ENCODE measurements around the gene PLAAT3.
A peak's percentile ranks its signal among the peaks of the same experiment; 100 is the strongest.
"Not testable (repeated sequence)": the region's sequence is repeated elsewhere in the genome, so short reads cannot be mapped to it uniquely, and the experiment has no call there.

The PLAAT3 gene

DNA sequence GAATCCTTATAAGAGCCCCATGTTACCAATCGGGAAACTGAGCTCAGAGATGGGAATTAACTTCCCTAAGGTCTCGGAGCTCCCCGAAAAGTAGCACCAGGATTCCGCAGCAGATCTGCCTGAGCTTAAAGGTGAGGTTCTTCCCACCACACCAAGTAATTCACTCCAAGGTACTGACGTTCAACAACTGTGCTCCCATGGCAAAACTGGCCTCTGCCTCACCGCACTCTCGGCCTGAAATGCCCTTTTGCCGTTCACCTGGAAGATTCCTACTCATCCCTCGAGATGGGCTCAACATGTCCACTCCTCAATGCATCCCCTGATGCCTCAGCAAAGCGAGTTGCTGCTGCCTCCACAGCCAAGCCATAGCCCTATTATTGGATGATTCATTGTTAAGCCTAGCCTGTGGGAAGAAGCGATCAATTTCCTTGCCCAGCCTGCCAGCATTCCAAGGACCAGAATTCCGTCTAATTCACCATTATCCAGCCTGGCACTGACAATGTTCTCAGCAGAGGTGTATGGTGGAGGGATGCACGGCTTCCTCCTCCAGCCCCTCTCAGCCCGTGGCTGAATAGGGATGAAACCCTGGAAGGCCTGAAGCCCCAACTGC lies 4.2 kb downstream of the PLAAT3 start:
- FAIRE-seq (no peak), DNase-seq (ENCODE audit: insufficient read length, low spot score) (no peak)

DNA sequence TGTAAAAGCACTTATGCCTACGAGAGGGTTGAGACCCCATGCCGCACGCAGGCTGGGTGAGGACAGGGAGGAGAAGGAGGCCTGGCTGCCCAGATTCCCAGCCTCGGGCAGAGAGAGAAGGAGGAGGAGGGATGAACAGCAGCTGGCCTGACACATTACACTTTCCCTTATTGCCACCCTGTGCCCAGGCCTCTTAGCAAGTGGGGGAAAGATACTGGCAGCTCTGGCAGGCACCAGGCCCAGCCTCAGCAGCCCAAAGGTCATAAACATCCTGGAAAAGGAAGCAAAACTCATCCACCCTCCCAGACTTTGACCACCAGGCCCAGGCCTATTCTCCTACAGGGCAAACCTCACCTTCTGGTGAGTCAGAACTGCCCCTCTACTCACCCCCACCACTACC lies 4.7 kb downstream of the PLAAT3 start:
- DNase-seq (ENCODE audit: insufficient read length, low spot score) (no peak), FAIRE-seq (no peak)

DNA sequence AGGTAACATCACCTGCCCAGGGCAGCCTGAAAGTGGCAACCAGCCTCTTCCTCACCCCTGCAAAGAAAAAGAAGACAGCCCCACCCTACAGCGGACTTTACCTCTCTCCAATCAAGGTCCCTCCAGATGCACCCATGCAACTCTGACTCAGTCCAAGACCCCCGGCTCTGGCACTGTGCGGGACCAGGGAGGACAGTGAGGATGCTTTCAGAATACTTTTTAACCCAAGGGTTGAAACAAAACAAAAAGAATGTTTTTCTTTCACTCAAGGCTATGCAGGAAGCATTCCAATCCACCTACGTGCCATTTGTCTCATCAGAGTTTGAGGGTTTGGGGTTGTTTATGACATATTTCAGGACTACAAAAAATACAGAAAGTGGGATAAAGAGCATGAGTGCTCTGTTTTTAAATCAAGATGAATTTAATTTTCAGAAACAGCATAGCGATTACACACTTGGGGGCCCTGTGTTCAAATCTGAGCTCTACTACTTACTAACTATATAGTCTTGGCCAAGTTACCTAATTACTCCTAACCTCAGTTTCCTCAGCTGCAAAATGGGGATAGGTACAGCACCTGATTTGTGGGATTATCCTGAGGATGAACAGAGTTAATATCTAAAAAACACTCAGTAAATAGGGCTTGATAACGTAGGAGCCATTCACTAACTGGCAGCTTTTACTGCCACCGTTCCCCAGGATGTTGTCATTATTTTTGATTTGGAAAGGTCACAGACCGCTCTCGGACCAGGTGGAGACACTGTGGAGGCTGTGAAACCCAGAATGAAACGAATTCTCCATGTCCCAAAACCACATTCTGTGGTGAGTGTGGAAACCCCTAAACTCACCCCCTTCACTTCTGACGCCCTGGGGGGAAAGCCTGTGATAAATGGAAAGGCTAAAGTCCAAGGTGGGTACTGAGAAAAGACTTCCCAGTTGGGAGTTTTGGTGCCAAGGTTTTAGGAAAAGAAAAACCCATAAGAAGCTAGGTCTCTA lies 5.6 kb downstream of the PLAAT3 start:
- no peak for FAIRE-seq
- peak; percentile 41 for DNase-seq (ENCODE audit: insufficient read length, low spot score)

DNA sequence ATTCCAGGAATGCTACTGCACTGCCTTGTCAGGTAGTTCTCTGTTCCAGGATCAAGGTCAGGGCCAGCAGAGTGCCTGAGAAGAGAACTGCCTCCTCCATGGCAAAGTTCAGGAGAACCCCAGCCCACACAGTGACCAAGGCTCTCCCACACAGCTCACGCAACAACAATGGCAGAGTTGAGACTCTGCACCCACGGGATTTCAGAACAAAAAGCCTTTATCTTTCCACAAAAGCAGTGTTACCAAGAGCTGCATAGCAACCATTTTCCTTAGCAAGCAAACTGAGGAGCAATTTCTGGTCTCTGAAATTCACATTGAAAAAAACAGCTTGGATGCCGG lies 11.1 kb downstream of the PLAAT3 start:
- no peak for FAIRE-seq
- DNase-seq (ENCODE audit: insufficient read length, low spot score): no peak

DNA sequence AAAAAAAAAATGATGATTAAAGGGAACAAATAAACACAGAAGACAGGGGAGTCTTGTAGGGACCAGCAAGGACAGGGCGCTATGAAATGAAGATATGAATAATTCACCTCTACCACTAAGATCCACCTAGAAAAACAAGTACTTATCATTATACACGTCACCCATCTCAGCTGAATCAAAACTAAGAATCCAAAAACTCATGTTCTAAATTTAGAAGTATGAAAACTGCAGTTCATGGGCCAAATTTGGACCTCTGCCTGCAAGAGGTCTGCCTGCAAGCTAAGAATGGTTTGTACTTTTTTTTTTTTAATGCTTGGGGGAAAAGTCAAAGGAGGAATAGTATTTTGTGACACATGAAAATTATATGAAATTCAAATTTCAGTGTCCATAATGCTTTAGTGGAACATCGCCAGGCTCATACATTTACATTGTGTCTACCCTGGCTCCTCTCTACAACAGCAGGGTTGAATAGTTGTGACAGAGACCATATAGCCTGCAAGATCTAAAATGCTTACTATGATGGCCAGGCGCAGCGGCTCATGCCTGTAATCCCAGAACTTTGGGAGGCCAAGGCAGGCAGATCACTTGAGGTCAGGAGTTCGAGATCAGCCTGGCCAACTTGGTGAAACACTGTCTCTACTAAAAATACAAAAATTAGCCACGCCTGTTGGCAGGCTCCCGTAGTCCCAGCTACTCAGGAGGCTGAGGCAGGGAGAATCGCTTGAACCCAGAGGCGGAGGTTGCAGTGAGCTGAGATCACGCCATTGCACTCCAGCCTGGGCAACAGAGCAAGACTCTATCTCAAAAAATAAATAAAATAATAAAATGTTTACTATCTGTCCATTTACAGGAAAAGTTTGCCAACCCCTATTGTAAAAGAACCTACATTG lies 11.7 kb downstream of the PLAAT3 start:
- not testable (repeated sequence) for DNase-seq (ENCODE audit: insufficient read length, low spot score); FAIRE-seq

DNA sequence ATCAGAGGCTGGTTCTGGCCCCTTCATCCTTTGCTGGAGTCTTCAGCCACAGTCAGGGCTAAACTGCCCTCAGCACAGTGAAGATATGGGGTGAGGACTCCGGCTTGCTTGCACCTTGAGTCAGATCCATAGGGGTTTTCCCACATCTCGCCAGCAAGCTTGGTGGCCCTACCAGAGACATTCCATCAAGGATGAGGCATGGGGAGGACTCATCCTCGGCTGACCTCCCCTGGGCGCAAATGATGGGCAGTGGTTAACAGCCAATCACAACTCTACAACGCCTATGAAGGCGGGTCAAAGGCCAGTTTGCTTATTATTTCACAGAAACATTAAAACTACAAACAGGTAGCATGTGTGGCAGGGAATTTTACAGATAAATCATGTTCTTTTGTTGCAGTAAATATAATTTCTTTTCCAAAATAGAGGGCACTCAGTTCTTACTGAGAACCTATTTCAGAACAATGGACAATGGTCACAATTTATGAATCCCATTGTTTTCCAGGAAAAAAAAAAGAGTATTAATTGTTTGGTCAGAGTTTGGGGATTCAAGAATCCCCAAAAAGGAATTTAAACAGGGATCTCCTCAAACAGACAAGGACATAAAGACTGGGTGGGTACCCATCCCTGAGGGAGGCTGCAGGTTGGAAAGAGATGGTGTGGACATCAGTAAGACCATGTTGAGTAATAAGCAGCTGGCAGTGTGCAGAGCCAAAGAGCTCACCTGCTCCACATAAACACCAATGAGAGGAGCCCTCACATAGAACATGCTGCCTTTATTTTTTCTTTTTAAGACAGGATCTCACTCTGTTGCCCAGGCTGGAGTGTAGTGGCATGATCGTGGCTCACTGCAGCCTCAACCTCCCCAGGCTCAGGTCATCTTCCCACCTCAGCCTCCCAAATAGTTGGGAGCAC lies 14.8 kb downstream of the PLAAT3 start:
- FAIRE-seq: no peak

DNA sequence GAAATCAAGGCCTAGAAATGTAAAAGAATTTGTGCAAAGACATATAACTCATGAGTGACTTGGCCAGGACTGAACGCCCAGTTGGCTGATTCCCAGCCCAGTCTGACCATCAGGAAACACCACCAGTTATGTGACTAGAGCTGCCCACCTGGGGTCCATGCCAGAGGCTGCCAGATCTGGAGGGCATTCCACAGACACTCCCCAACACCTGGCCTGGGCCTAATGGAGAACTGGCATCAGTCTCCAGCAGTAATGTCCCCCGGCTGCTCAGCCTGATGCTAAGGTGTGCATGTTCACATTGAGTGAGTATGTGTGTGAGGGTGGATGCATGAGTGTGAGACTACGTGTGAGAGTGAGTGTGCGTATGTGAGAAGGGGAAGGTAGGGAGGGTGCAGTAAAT lies 15.7 kb downstream of the PLAAT3 start:
- no peak for FAIRE-seq

More for the DNA sequence above, 14.8 kb downstream of the PLAAT3 start:
- peak; percentile 88 for DNase-seq (ENCODE audit: insufficient read length, low spot score)

DNA sequence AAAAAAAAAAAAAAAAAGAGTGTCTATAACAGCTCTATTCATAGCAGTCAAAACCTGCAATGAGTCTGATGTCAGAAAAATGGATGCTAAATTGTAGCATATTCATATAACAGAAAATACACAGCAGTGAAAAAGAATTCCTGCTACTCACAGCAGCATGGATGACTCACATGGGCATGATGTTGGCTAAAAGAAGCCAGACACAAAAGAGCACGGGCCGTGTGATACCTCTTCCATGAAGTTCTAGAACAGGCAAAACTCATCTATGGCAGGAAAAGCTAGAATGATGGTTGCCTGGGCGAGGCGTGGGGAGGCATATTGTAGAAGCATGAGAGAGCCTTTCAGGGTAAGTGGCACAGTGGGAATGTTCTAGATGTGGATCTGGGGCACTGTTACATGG lies 18.9 kb downstream of the PLAAT3 start:
- no peak for DNase-seq (ENCODE audit: insufficient read length, low spot score)
- no peak for FAIRE-seq

More for the DNA sequence above, 15.7 kb downstream of the PLAAT3 start:
- no peak for DNase-seq (ENCODE audit: insufficient read length, low spot score)

DNA sequence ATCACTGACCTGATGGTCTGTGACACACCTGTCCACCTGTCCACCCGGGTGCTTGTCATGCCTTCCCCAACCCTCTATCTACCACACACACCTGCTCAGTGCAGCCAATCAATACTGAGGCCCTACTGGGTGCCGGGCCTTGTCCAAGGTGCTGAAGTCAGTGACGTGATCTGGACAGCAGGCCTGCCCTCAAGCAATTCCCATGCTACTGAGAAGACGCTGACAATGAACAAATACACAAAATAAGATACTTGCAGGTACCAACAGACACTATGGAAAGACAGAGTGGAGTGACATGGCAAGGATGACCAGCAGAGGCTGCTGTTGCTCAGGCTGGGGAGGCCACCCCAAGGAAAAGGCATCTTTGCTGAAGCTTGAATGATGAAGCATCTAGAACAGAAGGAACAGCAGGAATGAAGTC lies 21.2 kb downstream of the PLAAT3 start:
- FAIRE-seq (peak; percentile 16), DNase-seq (ENCODE audit: insufficient read length, low spot score) (no peak)

DNA sequence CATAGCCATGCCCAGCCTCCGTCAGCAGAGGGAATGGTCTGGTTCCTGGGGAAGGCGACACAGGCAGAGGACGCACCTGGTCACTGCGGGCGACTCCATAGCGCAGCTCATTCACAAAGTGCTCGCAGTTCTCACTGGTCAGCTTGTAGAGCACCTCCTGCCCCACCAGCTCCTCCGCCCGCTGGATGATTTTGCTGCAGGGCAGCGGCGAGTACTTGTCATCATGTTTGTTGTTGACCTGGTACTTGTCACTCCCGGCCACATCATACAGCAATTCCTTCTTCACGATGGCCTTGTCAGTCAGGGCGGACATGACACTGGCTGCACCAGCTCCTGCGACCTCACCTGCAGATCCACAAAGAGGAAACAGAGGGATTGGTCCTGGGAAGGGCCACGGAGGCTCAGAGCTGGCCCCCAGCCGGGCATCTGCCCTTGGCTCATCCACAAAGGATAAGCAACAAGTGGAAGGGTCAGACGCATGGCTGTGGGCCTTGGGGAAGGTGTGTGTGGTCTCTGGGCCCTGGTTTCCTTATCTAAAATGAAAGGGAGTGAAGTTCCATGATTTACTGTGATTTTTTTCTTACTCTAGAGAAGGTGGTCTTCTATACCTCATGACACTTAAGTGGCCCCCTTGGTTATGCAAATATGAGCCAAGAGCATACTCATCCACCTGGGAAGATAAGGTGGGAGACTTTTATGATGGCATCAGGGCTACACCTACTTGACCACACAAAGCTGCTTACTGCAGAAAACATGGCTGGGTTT lies 24.0 kb downstream of the PLAAT3 start:
- no peak for DNase-seq (ENCODE audit: insufficient read length, low spot score)
- FAIRE-seq: no peak

DNA sequence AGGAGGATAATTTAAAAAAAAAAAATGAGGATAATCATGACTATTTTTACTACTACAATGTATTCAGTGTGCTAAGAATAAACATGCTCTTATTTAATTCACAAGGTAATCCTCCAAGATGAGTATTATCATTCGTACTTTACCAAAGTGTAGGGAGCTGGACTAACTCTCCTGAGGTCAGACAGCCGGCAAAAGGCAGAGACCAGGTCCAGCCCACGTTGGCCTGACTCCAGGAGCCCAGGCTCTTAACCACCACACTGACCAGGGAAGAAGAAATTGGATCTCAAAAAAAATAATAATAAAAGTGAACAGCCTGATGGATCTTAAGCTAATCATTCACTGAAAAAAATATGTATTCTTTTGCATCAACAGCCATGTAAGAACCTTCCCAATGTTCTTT lies 25.2 kb downstream of the PLAAT3 start:
- no peak for FAIRE-seq
- DNase-seq (ENCODE audit: insufficient read length, low spot score): no peak

DNA sequence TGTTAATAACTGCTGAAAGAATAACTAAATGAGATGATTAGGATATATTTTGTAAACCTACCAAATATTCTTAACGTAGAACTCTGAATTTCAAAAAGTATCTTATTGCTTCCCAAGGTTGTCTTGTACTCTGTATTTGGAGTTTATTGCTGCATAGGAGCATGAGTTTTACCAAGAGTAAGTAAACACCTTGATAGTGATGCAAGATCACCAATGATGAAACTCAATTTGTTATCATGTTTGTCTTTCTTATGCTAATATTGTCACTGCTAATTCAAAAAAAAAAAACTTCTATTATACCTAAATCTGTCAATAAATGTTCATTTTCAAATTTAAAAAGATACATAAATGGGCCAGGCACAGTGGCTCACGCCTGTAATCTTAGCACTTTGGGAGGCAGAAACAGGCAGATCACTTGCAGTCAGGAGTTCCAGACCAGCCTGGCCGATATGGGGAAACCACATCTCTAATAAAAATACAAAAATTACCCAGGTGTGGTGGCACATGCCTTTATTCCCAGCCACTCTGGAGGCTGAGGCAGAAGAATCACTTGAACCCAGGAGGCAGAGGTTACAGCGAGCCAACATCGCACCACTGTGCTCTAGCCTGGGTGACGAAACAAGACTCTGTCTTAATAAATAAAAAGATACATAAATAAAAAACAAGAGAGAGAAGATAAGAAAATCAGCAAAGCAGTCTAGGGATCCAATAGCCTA lies 27.6 kb downstream of the PLAAT3 start:
- DNase-seq (ENCODE audit: insufficient read length, low spot score): no peak
- FAIRE-seq: no peak

DNA sequence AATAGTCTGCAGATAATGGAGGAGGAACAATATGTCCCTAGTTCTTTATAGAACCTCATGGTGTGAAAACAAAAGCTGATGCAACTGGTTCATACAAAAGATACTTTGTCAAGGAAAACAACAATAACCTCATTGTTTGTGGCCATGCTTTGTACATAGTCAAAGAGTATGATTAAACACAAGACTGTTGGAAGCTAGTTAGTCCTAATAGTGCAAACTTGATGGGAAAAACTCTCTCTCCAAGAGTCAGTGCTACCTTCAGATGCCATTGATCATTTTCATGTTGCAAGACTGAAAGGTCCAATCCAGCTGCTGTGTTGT lies 30.9 kb downstream of the PLAAT3 start:
- FAIRE-seq (no peak), DNase-seq (ENCODE audit: insufficient read length, low spot score) (no peak)

DNA sequence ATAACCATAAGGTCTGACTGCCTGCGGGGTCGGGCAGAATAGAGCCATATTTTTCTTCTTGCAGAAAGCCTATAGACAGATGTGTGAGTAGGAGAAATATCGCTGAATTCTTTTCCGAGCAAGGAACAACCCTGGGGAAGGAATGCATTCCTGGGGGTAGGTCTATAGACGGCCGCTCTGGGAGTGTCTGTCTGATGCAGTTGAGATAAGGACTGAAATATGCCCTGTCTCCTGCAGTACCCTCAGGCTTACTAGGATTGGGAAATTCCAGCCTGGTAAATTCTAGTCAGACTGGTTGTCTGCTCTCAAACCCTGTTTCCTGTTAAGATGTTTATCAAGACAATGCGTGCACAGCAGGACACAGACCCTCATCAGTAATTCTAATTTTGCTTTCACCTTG lies 33.0 kb downstream of the PLAAT3 start:
- not testable (repeated sequence) for DNase-seq (ENCODE audit: insufficient read length, low spot score); FAIRE-seq

DNA sequence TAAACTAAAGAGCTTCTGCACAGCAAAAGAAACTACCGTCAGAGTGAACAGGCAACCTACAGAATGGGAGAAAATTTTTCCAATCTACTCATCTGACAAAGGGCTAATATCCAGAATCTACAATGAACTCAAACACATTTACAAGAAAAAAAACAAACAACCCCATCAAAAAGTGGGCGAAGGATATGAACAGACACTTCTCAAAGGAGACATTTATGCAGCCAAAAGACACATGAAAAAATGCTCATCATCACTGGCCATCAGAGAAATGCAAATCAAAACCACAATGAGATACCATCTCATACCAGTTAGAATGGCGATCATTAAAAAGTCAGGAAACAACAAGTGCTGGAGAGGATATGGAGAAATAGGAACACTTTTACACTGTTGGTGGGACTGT lies 35.4 kb downstream of the PLAAT3 start:
- DNase-seq (ENCODE audit: insufficient read length, low spot score); FAIRE-seq: not testable (repeated sequence)

DNA sequence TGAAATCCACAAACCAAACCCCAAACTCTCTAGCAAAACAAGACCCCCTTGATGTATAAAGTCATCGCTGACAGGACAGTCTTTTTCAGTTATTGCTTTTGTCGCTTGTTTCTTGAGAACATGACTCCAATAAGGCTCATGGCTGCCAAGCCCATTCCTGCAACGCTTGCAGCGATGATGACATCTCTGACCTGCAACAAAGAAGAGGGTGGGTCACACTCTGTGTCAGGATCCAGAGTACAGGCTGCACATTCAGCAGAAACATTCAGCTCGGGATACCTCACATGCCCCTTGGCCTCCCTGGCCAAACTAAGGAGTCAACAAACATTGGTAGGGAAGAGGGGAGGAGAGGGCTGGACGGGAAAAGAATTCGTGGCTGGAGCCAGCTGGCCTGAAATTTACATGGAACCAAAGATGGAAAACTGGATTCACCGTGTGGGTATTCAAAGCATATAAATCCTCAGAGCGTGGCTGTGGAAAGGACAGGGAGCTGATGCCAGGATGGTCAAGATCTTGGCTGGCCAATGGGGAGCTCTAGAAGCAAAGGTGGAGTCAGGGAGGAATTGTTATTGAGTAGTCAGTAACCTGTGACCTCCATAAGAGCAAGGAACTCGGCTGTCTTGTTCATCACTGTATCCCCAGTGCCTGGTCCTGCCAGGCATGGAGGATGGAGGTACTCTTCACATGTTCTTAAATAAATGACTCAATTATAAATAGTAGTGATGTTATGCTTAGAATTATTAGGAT lies 39.2 kb downstream of the PLAAT3 start:
- DNase-seq (ENCODE audit: insufficient read length, low spot score) (no peak), FAIRE-seq (peak; percentile 9)

DNA sequence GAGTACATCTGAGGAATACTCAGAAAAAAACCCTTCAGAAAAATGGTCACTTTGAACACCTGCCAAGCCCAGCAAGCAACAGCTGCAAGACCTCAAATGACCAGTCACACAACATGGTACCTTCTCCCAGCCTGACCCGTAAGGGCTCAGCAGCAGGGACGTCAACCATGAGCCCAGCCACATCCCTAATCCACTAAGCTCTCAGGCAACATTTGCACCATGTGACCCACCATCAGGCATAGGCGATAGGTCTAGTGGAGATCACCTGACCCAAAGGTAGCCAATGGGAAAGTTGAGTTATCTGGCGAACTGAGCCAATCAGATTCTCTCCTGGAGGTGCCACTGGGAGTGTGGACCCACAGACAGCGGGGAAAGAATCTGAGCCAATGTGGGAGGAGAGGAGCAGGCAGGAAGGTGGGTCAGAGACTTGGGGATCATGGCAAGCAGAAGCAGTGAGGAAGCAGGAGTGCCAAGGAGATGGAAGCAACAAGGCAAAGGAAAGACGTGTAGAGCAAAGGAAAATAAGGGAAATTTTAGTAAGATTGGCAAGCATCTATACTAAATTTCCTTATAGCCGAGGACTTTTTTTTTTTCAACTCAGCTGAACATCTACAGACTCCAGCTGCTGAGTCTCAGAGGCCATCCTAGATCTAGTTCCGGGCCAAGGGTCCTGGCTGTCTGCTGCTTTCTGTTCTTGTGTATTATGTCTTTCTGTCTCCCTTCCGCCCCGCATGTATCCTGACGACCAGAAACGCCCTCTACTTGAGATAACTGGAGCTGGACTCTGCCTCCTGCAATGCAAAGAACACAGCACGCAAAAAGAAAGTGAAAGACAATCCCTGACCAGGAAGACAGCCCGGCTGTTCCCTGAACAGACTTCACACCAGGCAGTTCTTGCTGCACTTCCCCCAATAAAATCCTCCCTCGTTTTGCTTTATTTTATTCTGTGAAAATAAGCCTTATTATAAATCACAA lies 40.1 kb downstream of the PLAAT3 start:
- no peak for FAIRE-seq
- no peak for DNase-seq (ENCODE audit: insufficient read length, low spot score)
